WTC11 (cell line): ENCODE data around the gene TMEM132E. TPM values are rescaled to one million over a fixed set of nuclear protein-coding genes. Genes with fewer than 3 reads are reported as not detected.

Source experiments
- ATAC-seq: fragments of 200-7000 bp; cut with Tn5 transposase; 2 replicates; pipeline ENCODE4 v1.10.0; 2021; ENCODE audit warnings: mild to moderate bottlenecking, moderate library complexity
- CTCF ChIA-PET: fragments of 300-600 bp; sonication (Branson Sonifier 250); formaldehyde crosslinking; loops from one replicate; lab custom pipeline; 2021; ENCODE audit warnings: antibody characterized with exemption; lab: Charles Lee
- POLR2A ChIA-PET: fragments of 350-600 bp; sonication (Branson Sonifier 250); formaldehyde crosslinking; loops from one replicate; lab custom pipeline; 2021; ENCODE audit warnings: antibody characterized with exemption; lab: Charles Lee
- DNase-seq: peaks from one replicate; pipeline ENCODE4 v3.0.0; 2021; ENCODE audit warnings: low spot score
- H3K27ac Mint-ChIP-seq: 2 replicates; pipeline ENCODE4 v1.8.0; 2021; ENCODE audit warnings: mixed read lengths
- H3K27me3 Mint-ChIP-seq: 2 replicates; pipeline ENCODE4 v1.8.0; 2021; ENCODE audit warnings: low read depth, mild to moderate bottlenecking, moderate library complexity, mixed read lengths
- H3K36me3 Mint-ChIP-seq: 2 replicates; pipeline ENCODE4 v1.8.0; 2021; ENCODE audit warnings: mixed read lengths
- H3K4me1 Mint-ChIP-seq: 2 replicates; pipeline ENCODE4 v1.8.0; 2022; ENCODE audit warnings: mixed read lengths
- H3K4me3 Mint-ChIP-seq: 2 replicates; pipeline ENCODE4 v1.8.0; 2021; ENCODE audit warnings: mild to moderate bottlenecking, moderate library complexity, mixed read lengths
- H3K9me3 Mint-ChIP-seq: 2 replicates; pipeline ENCODE4 v1.8.0; 2021; ENCODE audit warnings: mixed read lengths
- EMX1 ChIP-seq: fragments of 250-450 bp; sonication (Bioruptor Pico); IDR thresholded peaks from 2 replicates; pipeline ENCODE4 v1.8.0; 2021; ENCODE audit warnings: mild to moderate bottlenecking
- ESRRA ChIP-seq: sonication (generic); formaldehyde crosslinking; IDR thresholded peaks from 2 replicates; pipeline ENCODE4 v1.8.1; 2022; ENCODE audit warnings: mild to moderate bottlenecking, missing genetic modification reagents, borderline replicate concordance
- ETV6 ChIP-seq: sonication (generic); formaldehyde crosslinking; IDR thresholded peaks from 2 replicates; pipeline ENCODE4 v1.8.1; 2022; ENCODE audit warnings: mild to moderate bottlenecking, missing genetic modification reagents
- HMGA2 ChIP-seq: fragments of 250-450 bp; sonication (Bioruptor Pico); IDR thresholded peaks from 2 replicates; pipeline ENCODE4 v1.4.0; 2021; ENCODE audit warnings: mild to moderate bottlenecking, moderate library complexity
- JAZF1 ChIP-seq: fragments of 250-450 bp; sonication (Bioruptor Pico); IDR thresholded peaks from 2 replicates; pipeline ENCODE4 v1.9.0; 2021; ENCODE audit warnings: moderate library complexity, mild to moderate bottlenecking, inconsistent platforms
- KAT7 ChIP-seq: sonication (generic); formaldehyde crosslinking; IDR thresholded peaks from 2 replicates; pipeline ENCODE4 v1.8.1; 2023; ENCODE audit warnings: missing genetic modification reagents, mild to moderate bottlenecking, borderline replicate concordance
- MXD4 ChIP-seq: fragments of 250-450 bp; sonication (Bioruptor Pico); IDR thresholded peaks from 2 replicates; pipeline ENCODE4 v1.8.0; 2021; ENCODE audit warnings: mild to moderate bottlenecking, moderate library complexity, borderline replicate concordance
- NR2C2 ChIP-seq: sonication (generic); formaldehyde crosslinking; IDR thresholded peaks from 2 replicates; pipeline ENCODE4 v1.8.0; 2022; ENCODE audit warnings: mild to moderate bottlenecking, missing genetic modification reagents
- SMAD3 ChIP-seq: sonication (generic); formaldehyde crosslinking; IDR thresholded peaks from 2 replicates; pipeline ENCODE4 v1.8.0; 2022; ENCODE audit warnings: missing genetic modification reagents, mild to moderate bottlenecking, borderline replicate concordance
- SOX15 ChIP-seq: fragments of 250-450 bp; sonication (Bioruptor Pico); IDR thresholded peaks from 2 replicates; pipeline ENCODE4 v1.9.0; 2021; ENCODE audit warnings: mild to moderate bottlenecking
- TEAD4 ChIP-seq: sonication (generic); formaldehyde crosslinking; IDR thresholded peaks from 2 replicates; pipeline ENCODE4 v1.8.0; 2022; ENCODE audit warnings: mild to moderate bottlenecking, missing genetic modification reagents
- ZNF423 ChIP-seq: fragments of 250-450 bp; sonication (Bioruptor Pico); IDR thresholded peaks from 2 replicates; pipeline ENCODE4 v2.1.2; 2022; ENCODE audit warnings: mild to moderate bottlenecking, moderate library complexity
- total RNA-seq: library from RNA; stranded (reverse); gene quantifications from 3 replicates; pipeline ENCODE4 v1.2.3, GENCODE V29; 2021
- TF ChIP-seq, protein P1 (sequence below): sonication (generic); formaldehyde crosslinking; IDR thresholded peaks from 2 replicates; pipeline ENCODE4 v1.8.1; 2023; ENCODE audit warnings: mild to moderate bottlenecking, missing genetic modification reagents, moderate library complexity
- TF ChIP-seq, protein P2 (sequence below): fragments of 250-450 bp; sonication (Bioruptor Pico); IDR thresholded peaks from 2 replicates; pipeline ENCODE4 v1.9.0; 2021; ENCODE audit warnings: mild to moderate bottlenecking, borderline replicate concordance
- TF ChIP-seq, protein P3 (sequence below): fragments of 250-450 bp; sonication (Bioruptor Pico); IDR thresholded peaks from 2 replicates; pipeline ENCODE4 v1.9.0; 2021; ENCODE audit warnings: moderate library complexity, mild to moderate bottlenecking, inconsistent platforms, borderline replicate concordance
- TF ChIP-seq, protein P4 (sequence below): sonication (generic); formaldehyde crosslinking; conservative IDR thresholded peaks from 2 replicates; pipeline ENCODE4 v1.8.1; 2023; ENCODE audit warnings: mild to moderate bottlenecking, low read depth, missing genetic modification reagents, moderate library complexity
- TF ChIP-seq, protein P5 (sequence below): sonication (generic); formaldehyde crosslinking; IDR thresholded peaks from 2 replicates; pipeline ENCODE4 v1.8.0; 2023; ENCODE audit warnings: missing genetic modification reagents, mild to moderate bottlenecking, borderline replicate concordance
- TF ChIP-seq, protein P6 (sequence below): sonication (generic); formaldehyde crosslinking; IDR thresholded peaks from 2 replicates; pipeline ENCODE4 v1.8.1; 2023; ENCODE audit warnings: mild to moderate bottlenecking, missing genetic modification reagents

TMEM132E gene
- total RNA-seq, 1 experiment from 2014 or later: 1.2 TPM

DNA sequence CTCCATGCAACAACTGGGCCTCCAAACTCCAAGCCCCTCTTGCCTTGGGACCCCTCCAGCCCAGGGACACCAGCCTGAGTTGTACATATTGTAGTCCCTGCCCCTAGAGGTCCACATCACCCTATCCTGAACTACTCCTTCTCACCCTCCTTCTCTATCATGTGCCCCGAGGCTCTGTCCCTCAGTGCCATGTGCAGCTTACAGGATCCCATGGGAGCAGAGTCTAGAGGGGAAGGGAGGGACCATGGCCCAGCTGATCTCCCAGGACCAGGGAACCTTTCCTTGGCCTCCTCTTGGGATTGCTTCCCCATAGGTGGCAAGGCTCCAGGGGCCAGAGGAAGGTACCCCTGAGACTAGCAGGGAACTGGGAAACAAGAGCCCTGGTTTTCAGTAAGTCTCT lies 35.3 kb downstream of the TMEM132E start:
- Mint-ChIP-seq H3K4me1 (peaks cover 63% of the 10 kb centered on the region), H3K27ac (no peak overlapping the region), H3K4me3 (no peak overlapping the region), H3K27me3 (peaks cover 9% of the 10 kb centered on the region; the same call in 1 of the 2 replicates), H3K36me3 (no peaks in the 10 kb centered on the region), H3K9me3 (no peaks in the 10 kb centered on the region)
- TF ChIP-seq SMAD3: no peak
- TF ChIP-seq SOX15 (CRISPR knock-in tag): no peak
- TF ChIP-seq ETV6 (CRISPR knock-in tag): no peak
- TF ChIP-seq ZNF423 (CRISPR knock-in tag): no peak
- TF ChIP-seq, protein P1, sequence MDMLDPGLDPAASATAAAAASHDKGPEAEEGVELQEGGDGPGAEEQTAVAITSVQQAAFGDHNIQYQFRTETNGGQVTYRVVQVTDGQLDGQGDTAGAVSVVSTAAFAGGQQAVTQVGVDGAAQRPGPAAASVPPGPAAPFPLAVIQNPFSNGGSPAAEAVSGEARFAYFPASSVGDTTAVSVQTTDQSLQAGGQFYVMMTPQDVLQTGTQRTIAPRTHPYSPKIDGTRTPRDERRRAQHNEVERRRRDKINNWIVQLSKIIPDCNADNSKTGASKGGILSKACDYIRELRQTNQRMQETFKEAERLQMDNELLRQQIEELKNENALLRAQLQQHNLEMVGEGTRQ (CRISPR knock-in tag): no peak
- no peak for TF ChIP-seq HMGA2 (CRISPR knock-in tag)
- TF ChIP-seq ESRRA: no peak
- no peak for TF ChIP-seq KAT7
- TF ChIP-seq, protein P2, sequence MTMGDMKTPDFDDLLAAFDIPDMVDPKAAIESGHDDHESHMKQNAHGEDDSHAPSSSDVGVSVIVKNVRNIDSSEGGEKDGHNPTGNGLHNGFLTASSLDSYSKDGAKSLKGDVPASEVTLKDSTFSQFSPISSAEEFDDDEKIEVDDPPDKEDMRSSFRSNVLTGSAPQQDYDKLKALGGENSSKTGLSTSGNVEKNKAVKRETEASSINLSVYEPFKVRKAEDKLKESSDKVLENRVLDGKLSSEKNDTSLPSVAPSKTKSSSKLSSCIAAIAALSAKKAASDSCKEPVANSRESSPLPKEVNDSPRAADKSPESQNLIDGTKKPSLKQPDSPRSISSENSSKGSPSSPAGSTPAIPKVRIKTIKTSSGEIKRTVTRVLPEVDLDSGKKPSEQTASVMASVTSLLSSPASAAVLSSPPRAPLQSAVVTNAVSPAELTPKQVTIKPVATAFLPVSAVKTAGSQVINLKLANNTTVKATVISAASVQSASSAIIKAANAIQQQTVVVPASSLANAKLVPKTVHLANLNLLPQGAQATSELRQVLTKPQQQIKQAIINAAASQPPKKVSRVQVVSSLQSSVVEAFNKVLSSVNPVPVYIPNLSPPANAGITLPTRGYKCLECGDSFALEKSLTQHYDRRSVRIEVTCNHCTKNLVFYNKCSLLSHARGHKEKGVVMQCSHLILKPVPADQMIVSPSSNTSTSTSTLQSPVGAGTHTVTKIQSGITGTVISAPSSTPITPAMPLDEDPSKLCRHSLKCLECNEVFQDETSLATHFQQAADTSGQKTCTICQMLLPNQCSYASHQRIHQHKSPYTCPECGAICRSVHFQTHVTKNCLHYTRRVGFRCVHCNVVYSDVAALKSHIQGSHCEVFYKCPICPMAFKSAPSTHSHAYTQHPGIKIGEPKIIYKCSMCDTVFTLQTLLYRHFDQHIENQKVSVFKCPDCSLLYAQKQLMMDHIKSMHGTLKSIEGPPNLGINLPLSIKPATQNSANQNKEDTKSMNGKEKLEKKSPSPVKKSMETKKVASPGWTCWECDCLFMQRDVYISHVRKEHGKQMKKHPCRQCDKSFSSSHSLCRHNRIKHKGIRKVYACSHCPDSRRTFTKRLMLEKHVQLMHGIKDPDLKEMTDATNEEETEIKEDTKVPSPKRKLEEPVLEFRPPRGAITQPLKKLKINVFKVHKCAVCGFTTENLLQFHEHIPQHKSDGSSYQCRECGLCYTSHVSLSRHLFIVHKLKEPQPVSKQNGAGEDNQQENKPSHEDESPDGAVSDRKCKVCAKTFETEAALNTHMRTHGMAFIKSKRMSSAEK (CRISPR knock-in tag): no peak
- TF ChIP-seq, protein P3, sequence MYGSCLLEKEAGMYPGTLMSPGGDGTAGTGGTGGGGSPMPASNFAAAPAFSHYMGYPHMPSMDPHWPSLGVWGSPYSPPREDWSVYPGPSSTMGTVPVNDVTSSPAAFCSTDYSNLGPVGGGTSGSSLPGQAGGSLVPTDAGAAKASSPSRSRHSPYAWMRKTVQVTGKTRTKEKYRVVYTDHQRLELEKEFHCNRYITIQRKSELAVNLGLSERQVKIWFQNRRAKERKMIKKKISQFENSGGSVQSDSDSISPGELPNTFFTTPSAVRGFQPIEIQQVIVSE (CRISPR knock-in tag): no peak
- TF ChIP-seq EMX1: no peak
- no peak for TF ChIP-seq NR2C2 (CRISPR knock-in tag)
- no peak for TF ChIP-seq TEAD4 (CRISPR knock-in tag)
- TF ChIP-seq MXD4 (CRISPR knock-in tag): no peak
- TF ChIP-seq, protein P4, sequence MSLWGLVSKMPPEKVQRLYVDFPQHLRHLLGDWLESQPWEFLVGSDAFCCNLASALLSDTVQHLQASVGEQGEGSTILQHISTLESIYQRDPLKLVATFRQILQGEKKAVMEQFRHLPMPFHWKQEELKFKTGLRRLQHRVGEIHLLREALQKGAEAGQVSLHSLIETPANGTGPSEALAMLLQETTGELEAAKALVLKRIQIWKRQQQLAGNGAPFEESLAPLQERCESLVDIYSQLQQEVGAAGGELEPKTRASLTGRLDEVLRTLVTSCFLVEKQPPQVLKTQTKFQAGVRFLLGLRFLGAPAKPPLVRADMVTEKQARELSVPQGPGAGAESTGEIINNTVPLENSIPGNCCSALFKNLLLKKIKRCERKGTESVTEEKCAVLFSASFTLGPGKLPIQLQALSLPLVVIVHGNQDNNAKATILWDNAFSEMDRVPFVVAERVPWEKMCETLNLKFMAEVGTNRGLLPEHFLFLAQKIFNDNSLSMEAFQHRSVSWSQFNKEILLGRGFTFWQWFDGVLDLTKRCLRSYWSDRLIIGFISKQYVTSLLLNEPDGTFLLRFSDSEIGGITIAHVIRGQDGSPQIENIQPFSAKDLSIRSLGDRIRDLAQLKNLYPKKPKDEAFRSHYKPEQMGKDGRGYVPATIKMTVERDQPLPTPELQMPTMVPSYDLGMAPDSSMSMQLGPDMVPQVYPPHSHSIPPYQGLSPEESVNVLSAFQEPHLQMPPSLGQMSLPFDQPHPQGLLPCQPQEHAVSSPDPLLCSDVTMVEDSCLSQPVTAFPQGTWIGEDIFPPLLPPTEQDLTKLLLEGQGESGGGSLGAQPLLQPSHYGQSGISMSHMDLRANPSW (CRISPR knock-in tag): no peak
- no peak for TF ChIP-seq JAZF1 (CRISPR knock-in tag)
- TF ChIP-seq, protein P5, sequence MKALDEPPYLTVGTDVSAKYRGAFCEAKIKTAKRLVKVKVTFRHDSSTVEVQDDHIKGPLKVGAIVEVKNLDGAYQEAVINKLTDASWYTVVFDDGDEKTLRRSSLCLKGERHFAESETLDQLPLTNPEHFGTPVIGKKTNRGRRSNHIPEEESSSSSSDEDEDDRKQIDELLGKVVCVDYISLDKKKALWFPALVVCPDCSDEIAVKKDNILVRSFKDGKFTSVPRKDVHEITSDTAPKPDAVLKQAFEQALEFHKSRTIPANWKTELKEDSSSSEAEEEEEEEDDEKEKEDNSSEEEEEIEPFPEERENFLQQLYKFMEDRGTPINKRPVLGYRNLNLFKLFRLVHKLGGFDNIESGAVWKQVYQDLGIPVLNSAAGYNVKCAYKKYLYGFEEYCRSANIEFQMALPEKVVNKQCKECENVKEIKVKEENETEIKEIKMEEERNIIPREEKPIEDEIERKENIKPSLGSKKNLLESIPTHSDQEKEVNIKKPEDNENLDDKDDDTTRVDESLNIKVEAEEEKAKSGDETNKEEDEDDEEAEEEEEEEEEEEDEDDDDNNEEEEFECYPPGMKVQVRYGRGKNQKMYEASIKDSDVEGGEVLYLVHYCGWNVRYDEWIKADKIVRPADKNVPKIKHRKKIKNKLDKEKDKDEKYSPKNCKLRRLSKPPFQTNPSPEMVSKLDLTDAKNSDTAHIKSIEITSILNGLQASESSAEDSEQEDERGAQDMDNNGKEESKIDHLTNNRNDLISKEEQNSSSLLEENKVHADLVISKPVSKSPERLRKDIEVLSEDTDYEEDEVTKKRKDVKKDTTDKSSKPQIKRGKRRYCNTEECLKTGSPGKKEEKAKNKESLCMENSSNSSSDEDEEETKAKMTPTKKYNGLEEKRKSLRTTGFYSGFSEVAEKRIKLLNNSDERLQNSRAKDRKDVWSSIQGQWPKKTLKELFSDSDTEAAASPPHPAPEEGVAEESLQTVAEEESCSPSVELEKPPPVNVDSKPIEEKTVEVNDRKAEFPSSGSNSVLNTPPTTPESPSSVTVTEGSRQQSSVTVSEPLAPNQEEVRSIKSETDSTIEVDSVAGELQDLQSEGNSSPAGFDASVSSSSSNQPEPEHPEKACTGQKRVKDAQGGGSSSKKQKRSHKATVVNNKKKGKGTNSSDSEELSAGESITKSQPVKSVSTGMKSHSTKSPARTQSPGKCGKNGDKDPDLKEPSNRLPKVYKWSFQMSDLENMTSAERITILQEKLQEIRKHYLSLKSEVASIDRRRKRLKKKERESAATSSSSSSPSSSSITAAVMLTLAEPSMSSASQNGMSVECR (CRISPR knock-in tag): no peak
- TF ChIP-seq, protein P6, sequence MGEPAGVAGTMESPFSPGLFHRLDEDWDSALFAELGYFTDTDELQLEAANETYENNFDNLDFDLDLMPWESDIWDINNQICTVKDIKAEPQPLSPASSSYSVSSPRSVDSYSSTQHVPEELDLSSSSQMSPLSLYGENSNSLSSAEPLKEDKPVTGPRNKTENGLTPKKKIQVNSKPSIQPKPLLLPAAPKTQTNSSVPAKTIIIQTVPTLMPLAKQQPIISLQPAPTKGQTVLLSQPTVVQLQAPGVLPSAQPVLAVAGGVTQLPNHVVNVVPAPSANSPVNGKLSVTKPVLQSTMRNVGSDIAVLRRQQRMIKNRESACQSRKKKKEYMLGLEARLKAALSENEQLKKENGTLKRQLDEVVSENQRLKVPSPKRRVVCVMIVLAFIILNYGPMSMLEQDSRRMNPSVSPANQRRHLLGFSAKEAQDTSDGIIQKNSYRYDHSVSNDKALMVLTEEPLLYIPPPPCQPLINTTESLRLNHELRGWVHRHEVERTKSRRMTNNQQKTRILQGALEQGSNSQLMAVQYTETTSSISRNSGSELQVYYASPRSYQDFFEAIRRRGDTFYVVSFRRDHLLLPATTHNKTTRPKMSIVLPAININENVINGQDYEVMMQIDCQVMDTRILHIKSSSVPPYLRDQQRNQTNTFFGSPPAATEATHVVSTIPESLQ (CRISPR knock-in tag): no peak
- ChIA-PET CTCF (interaction anchor here (2.4 to 5.4 kb wide), 3 partner anchors 23 to 72 kb away, joined by 7 to 27 read pairs (median 17); no protein-coding TSS in a partner anchor), POLR2A (no interaction called here)
- ATAC-seq (no peak), DNase-seq (no peak)
